MG63 (cell line): ENCODE data around the gene TNRC6C. TPM values are rescaled to one million over a fixed set of nuclear protein-coding genes. Genes with fewer than 3 reads are reported as not detected.

Source experiments
- DNase-seq: peaks from one replicate; pipeline ENCODE4 v3.0.0-alpha.2; 2020
- H3K27me3 ChIP-seq: fragments of 250-450 bp; sonication (Bioruptor Pico); 2 replicates; pipeline ENCODE4 v1.5.1; 2020; ENCODE audit warnings: mild to moderate bottlenecking, moderate library complexity
- H3K36me3 ChIP-seq: fragments of 250-450 bp; sonication (Bioruptor Pico); 2 replicates; pipeline ENCODE4 v1.5.1; 2020; ENCODE audit warnings: mild to moderate bottlenecking, moderate library complexity
- H3K4me3 ChIP-seq: fragments of 250-450 bp; sonication (Bioruptor Pico); 2 replicates; pipeline ENCODE4 v1.5.1; 2020; ENCODE audit warnings: mild to moderate bottlenecking, moderate library complexity
- H3K9me3 ChIP-seq: fragments of 250-450 bp; sonication (Bioruptor Pico); 2 replicates; pipeline ENCODE4 v1.5.1; 2020; ENCODE audit warnings: mild to moderate bottlenecking, moderate library complexity
- total RNA-seq: library from RNA; depleted of rRNA; stranded (reverse); fragments of >200 nt; shearing (Covaris generic); gene quantifications from 2 replicates; pipeline ENCODE4 v1.2.3, GENCODE V29; 2014; ENCODE audit warnings: low replicate concordance

Gene TNRC6C
- total RNA-seq, 1 experiment from 2014 or later: 3.2 TPM

- H3K4me3 ChIP-seq: no peak overlapping the region
- no peaks in the 10 kb centered on the region for H3K27me3 ChIP-seq
- peak; percentile 41 for DNase-seq
- no peaks in the 10 kb centered on the region for H3K9me3 ChIP-seq
- no peaks in the 10 kb centered on the region for H3K36me3 ChIP-seq
Measured at GRCh38 chr17:78117027-78117981, 158.8 kb downstream of the TNRC6C start.

- DNase-seq: no peak
- Histone ChIP-seq H3K4me3 (no peak overlapping the region), H3K27me3 (no peaks in the 10 kb centered on the region), H3K9me3 (no peaks in the 10 kb centered on the region), H3K36me3 (no peaks in the 10 kb centered on the region)
Measured at GRCh38 chr17:78118801-78119241, 160.3 kb downstream of the TNRC6C start.

- H3K4me3 ChIP-seq: no peak overlapping the region
- H3K9me3 ChIP-seq: no peaks in the 10 kb centered on the region
- DNase-seq: no peak
- H3K27me3 ChIP-seq: no peaks in the 10 kb centered on the region
- no peaks in the 10 kb centered on the region for H3K36me3 ChIP-seq
Measured at GRCh38 chr17:78120537-78120936, 162.0 kb downstream of the TNRC6C start.

- Histone ChIP-seq H3K9me3 (no peaks in the 10 kb centered on the region), H3K36me3 (no peaks in the 10 kb centered on the region), H3K27me3 (no peaks in the 10 kb centered on the region), H3K4me3 (no peak overlapping the region)
- DNase-seq: no peak
Measured at GRCh38 chr17:78120971-78121800, 162.7 kb downstream of the TNRC6C start.

GRCh38 chr17:78121801-78122215 lies 163.3 kb downstream of the TNRC6C start:
- DNase-seq: no peak
- H3K27me3 ChIP-seq: no peaks in the 10 kb centered on the region
- no peaks in the 10 kb centered on the region for H3K36me3 ChIP-seq
- H3K4me3 ChIP-seq: no peak overlapping the region
- no peaks in the 10 kb centered on the region for H3K9me3 ChIP-seq

GRCh38 chr17:78122216-78122930 lies 163.9 kb downstream of the TNRC6C start:
- no peaks in the 10 kb centered on the region for H3K36me3 ChIP-seq
- no peaks in the 10 kb centered on the region for H3K27me3 ChIP-seq
- no peak overlapping the region for H3K4me3 ChIP-seq
- no peaks in the 10 kb centered on the region for H3K9me3 ChIP-seq
- DNase-seq: no peak

- Histone ChIP-seq H3K4me3 (no peak overlapping the region), H3K27me3 (no peaks in the 10 kb centered on the region), H3K9me3 (no peaks in the 10 kb centered on the region), H3K36me3 (no peaks in the 10 kb centered on the region)
- DNase-seq: no peak
Measured at GRCh38 chr17:78122931-78123249, 164.4 kb downstream of the TNRC6C start.

- no peaks in the 10 kb centered on the region for H3K36me3 ChIP-seq
- DNase-seq: no peak
- no peak overlapping the region for H3K4me3 ChIP-seq
- no peaks in the 10 kb centered on the region for H3K27me3 ChIP-seq
- no peaks in the 10 kb centered on the region for H3K9me3 ChIP-seq
Measured at GRCh38 chr17:78123258-78123929, 164.9 kb downstream of the TNRC6C start.

GRCh38 chr17:78124081-78124835 lies 165.8 kb downstream of the TNRC6C start:
- H3K27me3 ChIP-seq: no peaks in the 10 kb centered on the region
- no peaks in the 10 kb centered on the region for H3K9me3 ChIP-seq
- no peak overlapping the region for H3K4me3 ChIP-seq
- DNase-seq: no peak
- H3K36me3 ChIP-seq: no peaks in the 10 kb centered on the region

- H3K4me3 ChIP-seq: no peak overlapping the region
- no peak for DNase-seq
- no peaks in the 10 kb centered on the region for H3K27me3 ChIP-seq
- H3K9me3 ChIP-seq: no peaks in the 10 kb centered on the region
- H3K36me3 ChIP-seq: no peaks in the 10 kb centered on the region
Measured at GRCh38 chr17:78124836-78125137, 166.3 kb downstream of the TNRC6C start.

GRCh38 chr17:78125138-78125913 lies 166.8 kb downstream of the TNRC6C start:
- Histone ChIP-seq H3K9me3 (no peaks in the 10 kb centered on the region), H3K4me3 (no peak overlapping the region), H3K27me3 (no peaks in the 10 kb centered on the region), H3K36me3 (no peaks in the 10 kb centered on the region)
- DNase-seq: no peak

GRCh38 chr17:78125976-78126894 lies 167.7 kb downstream of the TNRC6C start:
- Histone ChIP-seq H3K36me3 (no peaks in the 10 kb centered on the region), H3K4me3 (no peak overlapping the region), H3K9me3 (no peaks in the 10 kb centered on the region), H3K27me3 (no peaks in the 10 kb centered on the region)
- DNase-seq: no peak

- no peaks in the 10 kb centered on the region for H3K36me3 ChIP-seq
- DNase-seq: no peak
Measured at GRCh38 chr17:78126895-78127238, 168.4 kb downstream of the TNRC6C start.

GRCh38 chr17:78127239-78127887 lies 168.9 kb downstream of the TNRC6C start:
- Histone ChIP-seq H3K27me3 (no peaks in the 10 kb centered on the region), H3K4me3 (no peak overlapping the region), H3K9me3 (no peaks in the 10 kb centered on the region), H3K36me3 (no peaks in the 10 kb centered on the region)
- no peak for DNase-seq

More at GRCh38 chr17:78126895-78127238, 168.4 kb downstream of the TNRC6C start:
- Histone ChIP-seq H3K9me3 (no peaks in the 10 kb centered on the region), H3K27me3 (no peaks in the 10 kb centered on the region), H3K4me3 (no peak overlapping the region)
